Endothelial cell of umbilical vein (primary cell): ENCODE data around the gene ZNF283.
"Not testable (repeated sequence)": the region's sequence is repeated elsewhere in the genome, so short reads cannot be mapped to it uniquely, and the experiment has no call there.

Experiments used
- EZH2 ChIP-seq: IDR thresholded peaks from 2 replicates; pipeline ENCODE4 v1.6.1; 2012; ENCODE audit warnings: borderline replicate concordance, low read depth, mild to moderate bottlenecking, moderate library complexity, low read length, inconsistent platforms; ENCODE audit not compliant: severe bottlenecking
- FOS ChIP-seq: IDR thresholded peaks from 2 replicates; pipeline ENCODE4 v1.6.1; 2011; ENCODE audit warnings: mild to moderate bottlenecking, low read length, moderate library complexity, borderline replicate concordance; ENCODE audit not compliant: insufficient read depth
- MYC ChIP-seq: IDR thresholded peaks from one replicate; pipeline ENCODE4 v1.6.1; 2011; ENCODE audit warnings: mild to moderate bottlenecking, low read depth, low read length
- POLR2A ChIP-seq: IDR thresholded peaks from 2 replicates; pipeline ENCODE4 v1.6.1; 2012; ENCODE audit warnings: low read depth, mild to moderate bottlenecking, control low read depth, low read length
- POLR2AphosphoS5 ChIP-seq: IDR thresholded peaks from 2 replicates; pipeline ENCODE4 v1.6.1; 2012; ENCODE audit warnings: low read depth, mild to moderate bottlenecking, control low read depth, low read length, moderate library complexity; ENCODE audit not compliant: insufficient read depth
- TF ChIP-seq, protein P1 (sequence below), 2 donors: IDR thresholded peaks; 1 replicate in 1 of 2; 2 replicates in 1 of 2; pipeline ENCODE4 v1.5.1; 2011; ENCODE audit warnings: low read length in 2 of 2, mild to moderate bottlenecking in 2 of 2, moderate library complexity in 2 of 2, control low read depth in 1 of 2, inconsistent platforms in 1 of 2, low read depth in 1 of 2; ENCODE audit not compliant: insufficient read depth in 1 of 2; ENCODE audit errors: extremely low read depth in 1 of 2
- TF ChIP-seq, protein P2 (sequence below): IDR thresholded peaks from 2 replicates; pipeline ENCODE4 v1.6.1; 2011; ENCODE audit not compliant: insufficient read depth, insufficient read length

DNA sequence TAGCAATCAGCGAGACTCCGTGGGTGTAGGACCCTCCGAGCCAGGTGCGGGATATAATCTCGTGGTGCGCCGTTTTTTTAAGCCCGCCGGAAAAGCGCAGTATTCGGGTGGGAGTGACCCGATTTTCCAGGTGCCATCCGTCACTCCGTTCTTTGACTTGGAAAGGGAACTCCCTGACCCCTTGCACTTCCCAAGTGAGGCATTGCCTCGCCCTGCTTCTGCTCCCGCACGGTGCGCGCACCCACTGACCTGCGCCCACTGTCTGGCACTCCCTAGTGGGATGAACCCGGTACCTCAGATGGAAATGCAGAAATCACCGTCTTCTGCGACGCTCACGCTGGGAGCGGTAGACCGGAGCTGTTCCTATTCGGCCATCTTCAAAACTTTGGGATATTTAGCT is 39.8 kb downstream of the ZNF283 start:
- not testable (repeated sequence) for TF ChIP-seq POLR2AphosphoS5, FOS, EZH2, POLR2A, MYC
- TF ChIP-seq, protein P1, sequence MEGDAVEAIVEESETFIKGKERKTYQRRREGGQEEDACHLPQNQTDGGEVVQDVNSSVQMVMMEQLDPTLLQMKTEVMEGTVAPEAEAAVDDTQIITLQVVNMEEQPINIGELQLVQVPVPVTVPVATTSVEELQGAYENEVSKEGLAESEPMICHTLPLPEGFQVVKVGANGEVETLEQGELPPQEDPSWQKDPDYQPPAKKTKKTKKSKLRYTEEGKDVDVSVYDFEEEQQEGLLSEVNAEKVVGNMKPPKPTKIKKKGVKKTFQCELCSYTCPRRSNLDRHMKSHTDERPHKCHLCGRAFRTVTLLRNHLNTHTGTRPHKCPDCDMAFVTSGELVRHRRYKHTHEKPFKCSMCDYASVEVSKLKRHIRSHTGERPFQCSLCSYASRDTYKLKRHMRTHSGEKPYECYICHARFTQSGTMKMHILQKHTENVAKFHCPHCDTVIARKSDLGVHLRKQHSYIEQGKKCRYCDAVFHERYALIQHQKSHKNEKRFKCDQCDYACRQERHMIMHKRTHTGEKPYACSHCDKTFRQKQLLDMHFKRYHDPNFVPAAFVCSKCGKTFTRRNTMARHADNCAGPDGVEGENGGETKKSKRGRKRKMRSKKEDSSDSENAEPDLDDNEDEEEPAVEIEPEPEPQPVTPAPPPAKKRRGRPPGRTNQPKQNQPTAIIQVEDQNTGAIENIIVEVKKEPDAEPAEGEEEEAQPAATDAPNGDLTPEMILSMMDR (IDR thresholded peaks at IDR 0.05; ENCODE audit: extremely low read depth in 1 of 2, insufficient read depth in 1 of 2, low read depth in 1 of 2, low read length in 2 of 2) = not testable (repeated sequence)
- TF ChIP-seq, protein P2, sequence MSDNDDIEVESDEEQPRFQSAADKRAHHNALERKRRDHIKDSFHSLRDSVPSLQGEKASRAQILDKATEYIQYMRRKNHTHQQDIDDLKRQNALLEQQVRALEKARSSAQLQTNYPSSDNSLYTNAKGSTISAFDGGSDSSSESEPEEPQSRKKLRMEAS = not testable (repeated sequence)
